SK-N-SH (cell line): ENCODE data around the gene TPM3. TPM values are rescaled to one million over a fixed set of nuclear protein-coding genes. Genes with fewer than 3 reads are reported as not detected.

Experiments
- CTCF ChIA-PET: fragments of 300-600, 350-600 bp; formaldehyde crosslinking; extraction: SDS; loops from one replicate; lab custom pipeline; 2021; lab: Yijun Ruan, JAX
- POLR2A ChIA-PET: fragments of 350-600 bp; sonication (Branson Sonifier 250); formaldehyde crosslinking; extraction: SDS; loops from one replicate; lab custom pipeline; 2020; ENCODE audit warnings: antibody characterized with exemption, inconsistent platforms; lab: Yijun Ruan, JAX
- DNase-seq: peaks from one replicate; pipeline ENCODE4 v3.0.0; 2012
- H2AFZ ChIP-seq: fragments of 200-600 bp; sonication (generic); 2 replicates; pipeline ENCODE4 v1.8.1; 2016; ENCODE audit warnings: antibody characterized with exemption, mild to moderate bottlenecking, low read depth
- H3F3A ChIP-seq: fragments of 200-600 bp; sonication (generic); replicated peaks from 2 replicates; pipeline ENCODE3; 2016; ENCODE audit warnings: antibody characterized with exemption, mild to moderate bottlenecking; ENCODE audit not compliant: insufficient read depth
- H3K27ac ChIP-seq, 2 experiments: fragments of 200-500 bp in 1 of 2; fragments of 200-600 bp in 1 of 2; sonication (Bioruptor generic) in 1 of 2; sonication (generic), shearing (Covaris generic) in 1 of 2; 2 replicates each; pipeline versions ENCODE4 v1.5.1 to v1.6.1; 2014 to 2016; ENCODE audit warnings: low read depth in 2 of 2, inconsistent platforms in 1 of 2, low read length in 1 of 2, mild to moderate bottlenecking in 1 of 2, mixed read lengths in 1 of 2
- H3K27me3 ChIP-seq: fragments of 200-600 bp; sonication (generic), shearing (Covaris generic); 2 replicates; pipeline ENCODE4 v1.6.1; 2016; ENCODE audit warnings: mixed run types; ENCODE audit not compliant: insufficient read depth
- H3K36me3 ChIP-seq, 2 experiments: fragments of 200-500 bp in 1 of 2; fragments of 200-600 bp in 1 of 2; sonication (Bioruptor generic) in 1 of 2; sonication (generic) in 1 of 2; replicated peaks in 1 of 2; 2 replicates each; pipeline versions ENCODE3 to v1.5.1; 2014 to 2016; ENCODE audit warnings: low read length in 1 of 2, mild to moderate bottlenecking in 1 of 2; ENCODE audit not compliant: insufficient read depth in 2 of 2, control insufficient read depth in 1 of 2
- H3K4me1 ChIP-seq, 2 experiments: fragments of 200-500 bp in 1 of 2; fragments of 200-600 bp in 1 of 2; sonication (Bioruptor generic) in 1 of 2; sonication (generic), shearing (Covaris generic) in 1 of 2; 2 replicates each; pipeline versions ENCODE4 v1.5.1 to v1.6.1; 2014 to 2016; ENCODE audit warnings: low read depth in 1 of 2, low read length in 1 of 2, mixed run types in 1 of 2; ENCODE audit not compliant: insufficient read depth in 2 of 2, control insufficient read depth in 1 of 2
- H3K4me2 ChIP-seq: fragments of 200-600 bp; sonication (generic), shearing (Covaris generic); 2 replicates; pipeline ENCODE4 v1.6.1; 2017; ENCODE audit warnings: mixed run types
- H3K4me3 ChIP-seq, 2 experiments: fragments of 200-500 bp in 1 of 2; fragments of 200-600 bp in 1 of 2; sonication (Bioruptor generic) in 1 of 2; sonication (generic), shearing (Covaris generic) in 1 of 2; 2 replicates each; pipeline versions ENCODE4 v1.5.1 to v1.8.1; 2014 to 2016; ENCODE audit warnings: low read depth in 2 of 2, inconsistent platforms in 1 of 2, low read length in 1 of 2, mild to moderate bottlenecking in 1 of 2, mixed read lengths in 1 of 2, moderate library complexity in 1 of 2
- H3K79me2 ChIP-seq: fragments of 200-600 bp; sonication (generic); 2 replicates; pipeline ENCODE4 v1.8.1; 2017; ENCODE audit warnings: mild to moderate bottlenecking; ENCODE audit not compliant: insufficient read depth
- H3K9ac ChIP-seq: fragments of 200-600 bp; sonication (generic); 2 replicates; pipeline ENCODE4 v1.6.1; 2017; ENCODE audit warnings: mixed run types
- H3K9me2 ChIP-seq: fragments of 200-600 bp; sonication (generic); 2 replicates; pipeline ENCODE4 v1.6.1; 2017; ENCODE audit warnings: mixed run types
- H3K9me3 ChIP-seq: fragments of 200-600 bp; sonication (generic); 2 replicates; pipeline ENCODE4 v1.6.1; 2017; ENCODE audit warnings: mixed run types, mild to moderate bottlenecking, moderate library complexity
- H4K20me1 ChIP-seq: fragments of 200-600 bp; sonication (generic); 2 replicates; pipeline ENCODE4 v1.6.1; 2017; ENCODE audit warnings: mild to moderate bottlenecking, mixed run types; ENCODE audit not compliant: insufficient read depth
- ELF1 ChIP-seq: IDR thresholded peaks from 2 replicates; pipeline ENCODE4 v1.4.0; 2012
- EP300 ChIP-seq, 2 experiments: IDR thresholded peaks; 2 replicates each; pipeline versions ENCODE4 v1.4.0 to v1.6.1; 2012; ENCODE audit warnings: borderline replicate concordance in 1 of 2, low read depth in 1 of 2, low read length in 1 of 2
- EZH2phosphoT487 ChIP-seq: fragments of 200-600 bp; sonication (generic); IDR thresholded peaks from 2 replicates; pipeline ENCODE4 v1.6.1; 2017; ENCODE audit warnings: low read depth, mixed run types, mild to moderate bottlenecking, antibody characterized with exemption, moderate library complexity, borderline replicate concordance
- FOXJ3 ChIP-seq: sonication (generic); formaldehyde crosslinking; IDR thresholded peaks from 2 replicates; pipeline ENCODE4 v1.5.1; 2020; ENCODE audit warnings: mild to moderate bottlenecking, missing genetic modification reagents
- JUND ChIP-seq: IDR thresholded peaks from 2 replicates; pipeline ENCODE4 v1.4.0; 2012
- NRF1 ChIP-seq: IDR thresholded peaks from 2 replicates; pipeline ENCODE4 v1.6.1; 2012; ENCODE audit warnings: low read depth, mild to moderate bottlenecking, low read length
- RAD21 ChIP-seq: IDR thresholded peaks from 2 replicates; pipeline ENCODE4 v1.6.1; 2012; ENCODE audit warnings: mild to moderate bottlenecking, low read length
- RCOR1 ChIP-seq: fragments of 150-350 bp; IDR thresholded peaks from 2 replicates; pipeline ENCODE4 v1.6.1; 2017; ENCODE audit warnings: antibody characterized with exemption, low read length
- RXRA ChIP-seq: IDR thresholded peaks from 2 replicates; pipeline ENCODE4 v1.4.0; 2012; ENCODE audit warnings: low read depth, mild to moderate bottlenecking, borderline replicate concordance
- SIN3A ChIP-seq: IDR thresholded peaks from 2 replicates; pipeline ENCODE4 v1.6.1; 2012; ENCODE audit warnings: low read depth, mild to moderate bottlenecking, low read length, moderate library complexity, borderline replicate concordance
- TAF1 ChIP-seq: IDR thresholded peaks from 2 replicates; pipeline ENCODE4 v1.6.1; 2012; ENCODE audit warnings: low read depth, mild to moderate bottlenecking, low read length, moderate library complexity, borderline replicate concordance
- WGBS: methylation state at CpG from one replicate; pipeline ENCODE4 v1.1.6; 2017; ENCODE audit warnings: low lambda C conversion rate; 5-methylcytosine and 5-hydroxymethylcytosine counted together
- polyA plus RNA-seq, 3 experiments: library from polyadenylated mRNA; depleted of rRNA; stranded (reverse); fragments of >200 nt; gene quantifications; 2 replicates each; pipeline ENCODE4 v1.2.3, GENCODE V29; 2012
- TF ChIP-seq, protein P1 (sequence below): fragments of 150-350 bp; IDR thresholded peaks from 2 replicates; pipeline ENCODE4 v1.6.1; 2017; ENCODE audit warnings: antibody characterized with exemption, low read length, low read depth, borderline replicate concordance
- TF ChIP-seq, protein P2 (sequence below): IDR thresholded peaks from 2 replicates; pipeline ENCODE4 v1.4.0; 2012; ENCODE audit warnings: low read depth, borderline replicate concordance
- TF ChIP-seq, protein P3 (sequence below): IDR thresholded peaks from 2 replicates; pipeline ENCODE4 v1.6.1; 2012; ENCODE audit warnings: mild to moderate bottlenecking, low read depth, low read length, moderate library complexity
- TF ChIP-seq, protein P4 (sequence below): fragments of 150-350 bp; IDR thresholded peaks from 2 replicates; pipeline ENCODE4 v1.6.1; 2016; ENCODE audit warnings: mild to moderate bottlenecking, low read depth, low read length
- TF ChIP-seq, protein P5 (sequence below): IDR thresholded peaks from 2 replicates; pipeline ENCODE4 v1.4.0; 2012; ENCODE audit warnings: low read depth

TPM3 gene
- polyA plus RNA-seq, 1 of the 3 experiments (the other 2 are of a cell fraction), result 324 TPM

DNA sequence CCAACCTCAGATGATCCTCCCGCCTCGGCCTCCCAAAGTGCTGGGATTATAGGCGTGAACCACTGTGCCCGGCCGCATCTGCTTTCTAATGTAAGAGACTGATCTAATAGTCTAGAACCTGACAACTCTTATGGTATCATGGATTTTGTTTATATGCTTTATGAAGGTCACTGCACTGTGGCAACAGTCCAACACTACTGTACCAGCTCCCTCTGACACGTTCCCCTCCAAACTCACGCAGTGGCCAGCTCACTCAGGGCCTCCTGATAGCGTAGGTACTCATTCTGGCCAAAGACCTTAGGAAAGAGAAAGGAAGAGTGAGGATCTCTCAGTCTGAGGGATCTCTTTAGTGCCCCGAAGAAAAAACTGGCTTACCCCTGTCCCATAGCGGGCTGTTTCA is 20.2 kb upstream of the TPM3 start (continued):
- TF ChIP-seq, protein P1, sequence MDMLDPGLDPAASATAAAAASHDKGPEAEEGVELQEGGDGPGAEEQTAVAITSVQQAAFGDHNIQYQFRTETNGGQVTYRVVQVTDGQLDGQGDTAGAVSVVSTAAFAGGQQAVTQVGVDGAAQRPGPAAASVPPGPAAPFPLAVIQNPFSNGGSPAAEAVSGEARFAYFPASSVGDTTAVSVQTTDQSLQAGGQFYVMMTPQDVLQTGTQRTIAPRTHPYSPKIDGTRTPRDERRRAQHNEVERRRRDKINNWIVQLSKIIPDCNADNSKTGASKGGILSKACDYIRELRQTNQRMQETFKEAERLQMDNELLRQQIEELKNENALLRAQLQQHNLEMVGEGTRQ, result no peak
- TF ChIP-seq TAF1 (no peak), ELF1 (no peak), NRF1 (no peak), RXRA (no peak)
- TF ChIP-seq, protein P2, sequence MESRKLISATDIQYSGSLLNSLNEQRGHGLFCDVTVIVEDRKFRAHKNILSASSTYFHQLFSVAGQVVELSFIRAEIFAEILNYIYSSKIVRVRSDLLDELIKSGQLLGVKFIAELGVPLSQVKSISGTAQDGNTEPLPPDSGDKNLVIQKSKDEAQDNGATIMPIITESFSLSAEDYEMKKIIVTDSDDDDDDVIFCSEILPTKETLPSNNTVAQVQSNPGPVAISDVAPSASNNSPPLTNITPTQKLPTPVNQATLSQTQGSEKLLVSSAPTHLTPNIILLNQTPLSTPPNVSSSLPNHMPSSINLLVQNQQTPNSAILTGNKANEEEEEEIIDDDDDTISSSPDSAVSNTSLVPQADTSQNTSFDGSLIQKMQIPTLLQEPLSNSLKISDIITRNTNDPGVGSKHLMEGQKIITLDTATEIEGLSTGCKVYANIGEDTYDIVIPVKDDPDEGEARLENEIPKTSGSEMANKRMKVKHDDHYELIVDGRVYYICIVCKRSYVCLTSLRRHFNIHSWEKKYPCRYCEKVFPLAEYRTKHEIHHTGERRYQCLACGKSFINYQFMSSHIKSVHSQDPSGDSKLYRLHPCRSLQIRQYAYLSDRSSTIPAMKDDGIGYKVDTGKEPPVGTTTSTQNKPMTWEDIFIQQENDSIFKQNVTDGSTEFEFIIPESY, result no peak
- TF ChIP-seq, all 33 proteins: peak for 0

DNA sequence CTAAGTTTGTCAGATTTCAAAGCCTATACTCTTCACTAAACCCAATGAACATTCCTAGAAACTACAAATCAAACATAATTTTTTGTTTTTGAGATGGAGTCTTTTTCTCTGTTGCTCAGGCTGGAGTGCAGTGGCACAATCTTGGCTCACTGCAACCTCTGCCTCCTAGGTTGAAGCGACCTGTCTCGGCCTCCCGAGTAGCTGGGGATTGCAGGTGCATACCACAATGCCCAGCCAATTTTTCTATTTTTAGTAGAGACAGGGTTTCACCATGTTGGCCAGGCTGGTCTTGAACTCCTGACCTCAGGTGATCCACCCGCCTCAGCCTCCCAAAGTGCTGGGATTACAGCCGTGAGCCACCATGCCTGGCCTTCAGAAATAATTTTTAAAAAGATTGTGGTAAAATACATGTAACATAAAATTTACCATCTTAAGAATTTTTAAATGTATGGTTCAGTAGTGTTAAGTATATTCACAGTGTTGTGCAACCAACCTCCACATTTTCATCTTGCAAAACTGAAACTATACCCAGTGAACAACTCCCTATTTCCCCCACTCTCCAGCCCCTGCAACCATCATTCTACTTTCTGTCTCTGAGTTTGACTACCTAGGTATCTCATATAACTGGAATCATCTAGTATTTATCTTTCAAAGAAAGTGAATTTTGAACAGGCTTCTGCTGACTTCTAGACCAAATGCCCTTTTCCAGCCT is 16.9 kb upstream of the TPM3 start:
- H3K27ac ChIP-seq, result no peak overlapping the region
- H3K4me2 ChIP-seq, result no peak overlapping the region
- H3K36me3 ChIP-seq, result peaks cover 42 to 45% of the 10 kb centered on the region in 2 experiments
- no peaks in the 10 kb centered on the region for H3K27me3 ChIP-seq
- ChIA-PET POLR2A (no interaction called here), CTCF (interaction anchor here (1.4 to 6.3 kb wide), 2 partner anchors 10 to 60 kb away, joined by 4 to 31 read pairs; no protein-coding TSS in a partner anchor)
- no peaks in the 10 kb centered on the region for H3K4me1 ChIP-seq
- H4K20me1 ChIP-seq, result peaks cover 4% of the 10 kb centered on the region; the same call in 1 of the 2 replicates
- H3K9me3 ChIP-seq, result no peaks in the 10 kb centered on the region
- no peaks in the 10 kb centered on the region for H3K9me2 ChIP-seq
- TF ChIP-seq, protein P3, sequence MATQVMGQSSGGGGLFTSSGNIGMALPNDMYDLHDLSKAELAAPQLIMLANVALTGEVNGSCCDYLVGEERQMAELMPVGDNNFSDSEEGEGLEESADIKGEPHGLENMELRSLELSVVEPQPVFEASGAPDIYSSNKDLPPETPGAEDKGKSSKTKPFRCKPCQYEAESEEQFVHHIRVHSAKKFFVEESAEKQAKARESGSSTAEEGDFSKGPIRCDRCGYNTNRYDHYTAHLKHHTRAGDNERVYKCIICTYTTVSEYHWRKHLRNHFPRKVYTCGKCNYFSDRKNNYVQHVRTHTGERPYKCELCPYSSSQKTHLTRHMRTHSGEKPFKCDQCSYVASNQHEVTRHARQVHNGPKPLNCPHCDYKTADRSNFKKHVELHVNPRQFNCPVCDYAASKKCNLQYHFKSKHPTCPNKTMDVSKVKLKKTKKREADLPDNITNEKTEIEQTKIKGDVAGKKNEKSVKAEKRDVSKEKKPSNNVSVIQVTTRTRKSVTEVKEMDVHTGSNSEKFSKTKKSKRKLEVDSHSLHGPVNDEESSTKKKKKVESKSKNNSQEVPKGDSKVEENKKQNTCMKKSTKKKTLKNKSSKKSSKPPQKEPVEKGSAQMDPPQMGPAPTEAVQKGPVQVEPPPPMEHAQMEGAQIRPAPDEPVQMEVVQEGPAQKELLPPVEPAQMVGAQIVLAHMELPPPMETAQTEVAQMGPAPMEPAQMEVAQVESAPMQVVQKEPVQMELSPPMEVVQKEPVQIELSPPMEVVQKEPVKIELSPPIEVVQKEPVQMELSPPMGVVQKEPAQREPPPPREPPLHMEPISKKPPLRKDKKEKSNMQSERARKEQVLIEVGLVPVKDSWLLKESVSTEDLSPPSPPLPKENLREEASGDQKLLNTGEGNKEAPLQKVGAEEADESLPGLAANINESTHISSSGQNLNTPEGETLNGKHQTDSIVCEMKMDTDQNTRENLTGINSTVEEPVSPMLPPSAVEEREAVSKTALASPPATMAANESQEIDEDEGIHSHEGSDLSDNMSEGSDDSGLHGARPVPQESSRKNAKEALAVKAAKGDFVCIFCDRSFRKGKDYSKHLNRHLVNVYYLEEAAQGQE, result no peak
- TF ChIP-seq RAD21 (no peak), FOXJ3 (CRISPR knock-in tag) (no peak), EZH2phosphoT487 (no peak), JUND (no peak), EP300 (IDR thresholded peaks at IDR 0.05; ENCODE audit: borderline replicate concordance in 1 of 2, low read depth in 1 of 2, low read length in 1 of 2) (no peak), RCOR1 (no peak), SIN3A (no peak)
- TF ChIP-seq, protein P4, sequence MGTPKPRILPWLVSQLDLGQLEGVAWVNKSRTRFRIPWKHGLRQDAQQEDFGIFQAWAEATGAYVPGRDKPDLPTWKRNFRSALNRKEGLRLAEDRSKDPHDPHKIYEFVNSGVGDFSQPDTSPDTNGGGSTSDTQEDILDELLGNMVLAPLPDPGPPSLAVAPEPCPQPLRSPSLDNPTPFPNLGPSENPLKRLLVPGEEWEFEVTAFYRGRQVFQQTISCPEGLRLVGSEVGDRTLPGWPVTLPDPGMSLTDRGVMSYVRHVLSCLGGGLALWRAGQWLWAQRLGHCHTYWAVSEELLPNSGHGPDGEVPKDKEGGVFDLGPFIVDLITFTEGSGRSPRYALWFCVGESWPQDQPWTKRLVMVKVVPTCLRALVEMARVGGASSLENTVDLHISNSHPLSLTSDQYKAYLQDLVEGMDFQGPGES, result no peak
- TF ChIP-seq, protein P5, sequence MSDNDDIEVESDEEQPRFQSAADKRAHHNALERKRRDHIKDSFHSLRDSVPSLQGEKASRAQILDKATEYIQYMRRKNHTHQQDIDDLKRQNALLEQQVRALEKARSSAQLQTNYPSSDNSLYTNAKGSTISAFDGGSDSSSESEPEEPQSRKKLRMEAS, result no peak
- H3K9ac ChIP-seq, result no peak overlapping the region
- H2AFZ ChIP-seq, result no peak overlapping the region; the same call in 1 of the 2 replicates
- 98% methylated on average over 5 of the region's 5 CpGs for WGBS
- H3F3A ChIP-seq, result peaks cover 34% of the 10 kb centered on the region
- no peak for DNase-seq
- H3K79me2 ChIP-seq, result peaks cover 21% of the 10 kb centered on the region; the same call in 1 of the 2 replicates
- H3K4me3 ChIP-seq, result no peak overlapping the region
